GM19240 (cell line): Measurements from ENCODE around the gene FRMPD3.
"Not testable (repeated sequence)": the region's sequence is repeated elsewhere in the genome, so short reads cannot be mapped to it uniquely, and the experiment has no call there.

Experiments used
- DNase-seq: peaks from one replicate; pipeline ENCODE4 v3.0.0; 2011; ENCODE audit warnings: low spot score; ENCODE audit not compliant: insufficient read length

FRMPD3 gene

DNA sequence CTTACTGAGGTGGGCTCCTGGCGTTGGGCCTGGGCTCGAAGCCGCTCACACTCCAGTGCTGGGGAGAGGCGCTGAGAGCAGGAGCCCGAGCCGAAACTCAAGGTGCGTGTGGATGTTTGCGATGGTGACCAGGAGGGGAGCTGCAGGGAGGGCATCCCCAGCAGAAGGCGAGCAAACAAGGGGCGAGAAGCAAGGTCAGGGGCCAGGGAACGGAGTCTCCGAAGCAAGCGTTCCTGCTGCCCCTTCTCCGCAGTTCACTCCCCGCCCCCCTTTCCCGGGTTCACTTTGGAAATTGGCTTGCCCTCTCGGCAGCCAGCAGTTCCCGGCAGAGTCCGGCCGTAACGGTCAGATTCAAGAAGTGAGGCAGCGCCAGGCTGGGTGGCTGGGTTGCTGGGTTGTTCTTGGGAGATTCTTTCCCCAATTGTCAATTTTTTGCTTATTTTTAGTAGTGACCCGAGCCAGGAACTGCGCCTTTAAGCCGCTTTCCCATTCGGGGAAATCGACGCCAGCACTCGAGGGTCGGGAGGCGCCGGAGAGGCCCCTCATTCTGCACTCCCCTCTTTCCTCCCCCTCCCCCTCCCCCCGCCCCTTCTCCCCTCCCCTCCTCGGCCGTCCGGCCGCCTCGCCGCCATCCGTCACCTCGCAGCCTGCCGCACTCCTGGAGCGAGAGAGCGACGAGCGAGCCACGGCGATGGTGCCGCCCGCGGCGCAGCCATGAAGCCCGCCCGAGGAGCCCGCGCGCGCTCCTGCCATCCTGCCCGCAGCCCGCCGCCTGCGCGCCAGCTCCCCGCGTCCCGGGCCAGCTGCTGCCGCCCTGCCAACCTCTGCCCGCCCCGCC, at the start of gene FRMPD3:
TSS of gene FRMPD3 (plus strand) at position 655 of the 838 bp plus-strand sequence. CDS start 76,937 bp downstream, outside the sequence.
- DNase-seq, result no peak

DNA sequence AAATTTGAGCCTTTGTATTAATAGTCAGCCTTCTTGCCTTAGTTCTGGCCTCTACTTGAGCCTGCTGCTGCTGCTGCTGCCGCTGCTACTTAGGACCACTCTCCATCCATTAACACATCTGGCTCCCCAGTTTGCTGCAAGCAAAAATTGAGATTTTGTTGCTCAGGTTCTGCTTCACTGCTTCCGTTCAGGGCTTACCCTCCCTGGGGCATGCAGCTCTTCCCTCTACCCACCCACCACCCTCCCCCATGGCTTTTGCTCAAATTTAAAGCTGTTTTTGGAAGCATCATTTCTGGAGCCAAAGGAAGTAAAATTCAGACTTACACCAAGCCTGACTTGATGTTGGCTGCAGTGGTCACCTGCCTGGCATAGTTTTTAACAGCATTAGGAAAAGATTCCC, 28.9 kb upstream of the FRMPD3 start:
- DNase-seq, result no peak

DNA sequence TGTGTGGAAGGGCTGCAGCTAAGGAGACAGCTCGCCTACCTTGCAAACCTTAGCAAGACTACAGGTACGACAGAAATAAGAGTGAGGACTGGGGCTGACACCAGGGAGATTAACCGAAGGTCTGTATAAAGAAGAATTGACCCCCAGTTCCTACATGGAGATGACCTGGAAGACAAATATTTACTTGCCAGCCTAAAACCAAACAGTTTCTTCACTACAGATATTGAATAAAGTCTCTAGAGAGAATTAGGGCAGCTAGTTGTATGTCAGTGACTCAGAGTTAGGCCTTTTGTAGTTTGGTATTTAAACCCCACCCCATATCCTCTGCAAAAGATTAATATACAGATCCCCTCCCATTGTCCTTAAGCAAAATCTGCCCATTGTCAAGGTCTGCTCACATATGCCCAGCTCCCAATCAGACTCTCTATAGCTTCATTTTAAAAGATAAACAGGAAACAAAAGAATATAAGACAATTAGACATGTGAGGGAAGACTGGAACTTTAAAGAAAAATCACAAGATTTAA, 28.1 kb upstream of the FRMPD3 start:
- no peak for DNase-seq

DNA sequence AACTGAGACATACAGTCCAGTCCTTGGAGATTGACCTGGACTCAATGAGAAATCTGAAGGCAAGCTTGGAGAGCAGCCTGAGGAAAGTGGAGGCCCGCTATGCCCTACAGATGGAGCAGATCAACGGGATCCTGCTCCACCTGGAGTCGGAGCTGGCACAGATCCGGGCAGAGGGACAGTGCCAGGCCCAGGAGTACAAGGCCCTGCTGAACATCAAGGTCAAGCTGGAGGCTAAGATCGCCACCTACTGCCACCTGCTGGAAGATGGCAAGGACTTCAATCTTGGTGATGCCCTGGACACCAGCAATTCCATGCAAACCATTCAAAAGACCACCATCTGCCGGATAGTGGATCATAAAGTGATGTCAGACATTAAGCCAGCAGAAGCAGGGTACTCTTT, 20.4 kb upstream of the FRMPD3 start:
- DNase-seq, result no peak

DNA sequence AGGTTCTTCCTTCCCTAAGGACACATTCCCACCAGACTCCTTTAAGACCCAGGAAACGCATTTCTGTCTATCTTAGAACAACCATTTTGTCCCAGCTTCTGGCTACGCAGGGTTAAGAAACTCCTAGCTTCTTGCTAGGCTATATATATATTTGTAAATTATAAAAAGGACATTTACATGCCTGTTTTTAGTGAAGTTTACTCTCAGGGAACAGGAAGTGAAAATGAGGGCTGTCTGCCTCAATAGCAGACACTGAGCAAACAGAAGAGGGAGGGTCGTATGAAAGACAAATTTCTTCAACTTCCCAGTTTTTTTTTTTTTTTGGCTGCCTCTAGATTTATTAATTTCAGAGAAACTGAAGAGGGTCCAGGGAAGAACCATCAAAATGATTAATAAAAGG, 9.3 kb upstream of the FRMPD3 start:
- no peak for DNase-seq

DNA sequence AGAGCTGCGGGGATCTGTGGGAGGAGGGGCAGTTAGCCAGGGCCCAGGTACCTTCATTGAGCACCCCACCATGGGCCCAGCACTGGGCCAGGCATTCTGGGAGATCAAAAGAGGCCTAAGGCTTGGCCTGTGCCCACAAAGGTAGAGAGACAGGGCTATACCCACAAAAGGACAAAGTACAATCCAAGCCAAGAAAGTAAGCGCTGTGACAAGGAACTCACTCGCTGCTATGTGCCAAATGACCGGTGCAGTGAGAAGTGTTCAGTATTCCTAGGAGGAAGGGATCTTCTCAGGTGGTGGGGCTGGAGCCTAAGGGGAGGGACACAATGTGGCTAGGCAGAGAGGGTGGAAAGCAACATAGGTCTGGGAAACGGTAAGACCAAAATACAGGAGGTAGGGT, 8.8 kb upstream of the FRMPD3 start:
- DNase-seq, result no peak

DNA sequence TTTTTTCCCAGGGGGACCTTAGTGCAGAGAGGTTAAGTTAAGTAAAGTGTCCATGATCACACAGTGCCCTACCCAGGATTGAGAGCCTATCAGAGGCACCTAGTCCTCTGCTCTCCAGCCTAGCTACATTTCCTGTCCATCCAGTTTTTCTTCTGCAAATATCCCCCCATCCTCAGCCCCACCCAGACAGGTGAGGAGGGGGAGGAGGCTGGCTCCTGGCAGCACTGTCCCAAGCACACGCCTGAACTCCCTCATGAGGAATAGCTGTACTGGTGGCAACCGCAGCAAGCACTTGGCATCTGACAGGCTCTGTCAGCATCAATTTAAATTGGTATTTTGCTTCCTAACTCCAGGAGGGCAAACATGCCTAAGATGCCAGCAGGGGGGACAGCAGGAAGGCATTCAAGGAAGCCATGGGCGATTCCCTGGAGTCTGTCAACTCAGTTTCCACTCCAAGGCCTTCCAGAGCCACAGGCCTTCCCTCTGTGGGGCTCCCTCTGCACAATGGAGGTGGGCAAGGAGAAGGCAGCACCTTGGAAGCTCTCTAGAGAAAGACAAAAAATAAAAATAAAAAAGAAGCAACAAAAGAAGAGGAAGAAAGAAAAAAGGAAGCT, 6.4 kb upstream of the FRMPD3 start:
- DNase-seq, result no peak

DNA sequence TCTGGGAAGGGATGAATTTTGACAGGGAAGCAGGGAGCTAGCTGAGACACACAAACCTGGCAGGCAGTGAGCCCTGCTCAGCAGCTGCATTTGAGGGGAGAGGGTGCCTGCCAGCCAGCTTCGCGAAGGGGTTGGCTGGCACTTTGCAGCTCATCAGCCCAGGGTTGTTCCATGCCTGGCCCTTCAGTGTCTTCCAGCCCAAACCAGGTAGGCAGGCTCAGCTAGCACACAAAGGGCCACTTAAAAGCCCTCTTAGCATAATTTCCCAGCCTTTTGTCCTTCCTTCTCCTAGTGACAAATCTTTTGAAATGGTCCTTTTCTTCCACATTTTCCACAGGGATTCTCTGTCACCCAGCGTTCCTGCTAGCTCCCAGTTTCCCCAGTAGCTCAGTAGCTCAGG, 4.3 kb upstream of the FRMPD3 start:
- no peak for DNase-seq

DNA sequence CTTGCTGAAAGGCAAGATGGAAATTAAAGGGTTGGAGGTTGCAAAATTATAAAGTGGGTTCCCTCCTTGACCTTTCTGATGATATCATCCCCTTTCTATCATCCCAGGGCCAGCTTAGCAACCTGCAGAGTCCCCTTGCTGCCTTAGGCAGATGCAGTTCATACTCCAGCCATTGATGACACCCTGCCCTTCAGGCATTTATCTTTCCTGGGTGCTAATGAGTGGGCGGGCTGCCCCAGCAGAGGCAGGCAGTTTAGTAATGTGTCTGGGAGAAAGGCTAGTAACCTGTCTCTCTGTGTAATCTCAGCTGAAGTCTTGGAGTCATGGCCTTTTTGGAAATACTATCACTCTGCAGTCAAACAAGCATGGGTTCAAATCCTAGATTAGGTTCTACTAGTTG, 3.8 kb upstream of the FRMPD3 start:
- DNase-seq, result no peak

DNA sequence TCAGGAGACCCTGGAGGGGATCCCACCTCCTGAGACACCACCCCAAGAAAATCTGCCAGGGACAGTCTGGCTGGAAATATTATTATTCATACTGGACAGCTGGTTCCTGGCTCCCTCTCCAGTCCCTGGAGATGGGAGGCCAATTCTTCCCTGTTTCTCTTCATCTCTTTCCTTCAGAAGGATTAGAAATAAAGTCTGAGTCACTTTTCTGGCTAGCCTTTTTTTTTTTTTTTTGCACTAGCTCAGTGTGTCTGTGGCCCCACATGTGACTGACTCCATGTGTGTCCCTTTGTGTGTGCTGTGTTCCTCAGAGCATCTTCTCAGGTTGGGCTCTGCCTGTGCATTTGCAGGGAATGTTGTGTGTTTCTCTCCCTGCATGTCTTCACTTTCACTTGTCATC, 1.8 kb upstream of the FRMPD3 start:
- no peak for DNase-seq

DNA sequence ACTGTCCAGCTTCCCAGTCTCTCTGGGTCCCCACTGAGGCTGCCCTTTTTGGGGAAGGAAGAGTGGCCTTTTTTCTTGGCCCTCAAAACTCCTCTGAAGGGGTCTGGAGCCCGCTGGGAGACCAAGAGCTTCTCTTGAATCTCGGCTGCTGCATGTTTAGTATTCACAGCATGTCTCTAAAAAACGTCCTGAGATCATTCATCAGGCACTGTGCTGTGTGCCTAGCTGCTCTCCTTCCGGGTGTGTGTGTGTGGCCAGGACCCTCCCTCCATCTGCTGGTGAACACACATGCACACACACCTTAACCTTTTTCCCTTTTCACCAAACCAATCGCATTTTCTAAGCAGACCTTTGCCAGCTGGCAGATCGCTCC, 841 bp upstream of the FRMPD3 start:
- no peak for DNase-seq

DNA sequence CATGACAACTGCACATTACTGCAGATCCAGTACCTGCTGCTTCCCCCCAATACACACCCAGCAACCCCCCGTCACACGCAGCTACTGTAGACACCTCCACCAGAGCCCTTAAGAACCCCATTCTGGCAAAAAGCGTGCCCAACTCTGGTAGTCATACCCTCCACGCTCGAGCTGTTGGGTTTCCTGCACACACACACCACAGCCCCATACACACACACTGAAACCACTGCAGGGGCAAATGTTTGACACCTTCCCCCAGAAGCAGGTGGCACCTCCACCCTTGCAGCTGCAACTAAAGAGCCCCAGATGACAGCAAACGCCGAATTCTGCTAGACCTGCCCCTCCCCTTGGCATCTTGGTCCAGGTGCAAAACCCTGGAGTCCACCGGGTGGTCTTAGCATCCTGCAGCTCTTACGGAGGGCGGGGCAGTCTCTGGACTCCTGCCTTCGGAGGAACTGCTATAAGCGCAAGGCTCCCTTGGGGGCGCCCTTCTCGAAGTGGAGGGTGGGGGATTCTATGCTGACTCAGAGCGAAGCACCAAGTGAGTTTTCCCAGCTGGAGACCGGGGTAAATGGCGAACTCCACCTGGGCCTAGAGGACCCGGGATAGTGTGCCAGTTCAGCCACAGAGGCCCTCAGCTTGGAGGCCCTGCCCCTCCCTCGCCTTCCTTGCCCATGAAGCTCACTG, 1.5 kb downstream of the FRMPD3 start:
- DNase-seq, result no peak

DNA sequence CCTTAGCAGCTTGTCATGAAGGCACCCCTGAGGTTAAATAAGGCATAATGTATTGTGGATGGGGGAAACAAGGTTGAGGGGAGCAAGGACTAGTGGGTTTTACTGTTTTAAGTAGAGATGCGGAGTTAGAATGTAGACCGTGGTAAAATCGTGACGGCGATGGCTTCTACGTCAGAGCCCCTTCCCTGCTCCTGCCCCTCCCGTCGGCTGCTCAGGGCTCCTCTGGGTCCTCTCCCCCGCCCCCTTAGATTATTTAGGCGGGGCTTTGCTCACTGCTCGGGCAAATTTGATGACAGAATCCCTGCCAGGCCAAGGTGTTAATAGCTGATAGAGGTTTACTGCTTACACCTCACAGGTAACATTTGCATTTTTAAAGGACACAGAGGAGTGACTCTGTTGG, 2.3 kb downstream of the FRMPD3 start:
- no peak for DNase-seq

DNA sequence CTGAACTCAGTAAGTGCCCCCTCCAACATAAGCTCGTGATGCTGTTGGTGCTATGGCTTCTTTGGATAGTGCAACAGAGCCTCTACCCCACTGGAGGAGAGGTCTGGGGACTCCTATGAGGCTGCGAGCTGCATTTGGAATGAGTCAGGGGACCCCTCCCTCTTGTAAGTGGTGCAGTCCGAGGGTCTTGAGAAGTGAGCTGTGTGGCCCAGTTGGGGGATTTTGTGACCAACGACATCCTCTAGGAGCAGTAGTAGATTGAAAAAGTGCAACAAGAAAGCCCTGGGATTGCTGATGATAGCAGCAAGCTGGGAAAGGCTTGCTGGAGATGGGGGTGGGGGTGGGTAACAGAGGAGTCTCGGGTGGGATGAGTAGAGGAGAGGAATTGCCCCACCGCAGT, 3.1 kb downstream of the FRMPD3 start:
- no peak for DNase-seq

DNA sequence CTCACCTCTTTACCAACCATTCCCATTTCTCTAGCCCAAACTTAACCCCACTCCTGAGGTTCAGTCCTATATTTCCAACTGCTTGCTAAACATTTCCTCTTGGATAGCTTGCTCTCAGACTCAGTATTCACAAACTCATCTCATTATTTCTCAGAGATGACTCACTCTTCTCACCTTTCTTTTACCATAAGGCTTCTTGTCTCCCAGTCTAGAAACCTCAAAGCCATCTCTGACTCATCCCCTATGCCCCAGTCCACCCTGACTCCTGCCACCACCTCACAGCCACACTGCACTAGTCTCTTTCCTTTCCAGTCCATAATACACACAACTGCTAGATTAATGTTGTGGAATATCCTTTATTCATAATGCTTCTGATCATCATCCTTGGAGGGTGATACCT, 4.8 kb downstream of the FRMPD3 start:
- DNase-seq, result no peak

DNA sequence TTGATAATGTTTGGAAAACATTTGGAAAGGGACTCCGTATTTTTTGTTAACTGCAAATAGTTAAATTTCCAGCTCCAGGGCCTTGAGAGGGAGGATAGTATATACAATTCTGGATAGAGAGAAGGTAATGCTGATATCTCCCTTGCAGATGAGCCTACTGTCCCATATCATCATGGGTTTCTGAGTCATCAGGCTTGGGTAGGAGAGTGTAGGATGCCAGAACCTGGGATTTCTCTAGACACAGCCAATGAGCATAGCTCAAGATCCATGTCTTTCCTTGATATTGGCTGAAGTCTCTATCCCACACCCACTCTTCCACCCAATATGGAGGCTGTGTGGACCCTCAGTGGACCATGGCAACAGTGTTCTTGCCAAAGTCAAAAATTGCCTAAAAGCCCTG, 7.8 kb downstream of the FRMPD3 start:
- DNase-seq, result no peak

DNA sequence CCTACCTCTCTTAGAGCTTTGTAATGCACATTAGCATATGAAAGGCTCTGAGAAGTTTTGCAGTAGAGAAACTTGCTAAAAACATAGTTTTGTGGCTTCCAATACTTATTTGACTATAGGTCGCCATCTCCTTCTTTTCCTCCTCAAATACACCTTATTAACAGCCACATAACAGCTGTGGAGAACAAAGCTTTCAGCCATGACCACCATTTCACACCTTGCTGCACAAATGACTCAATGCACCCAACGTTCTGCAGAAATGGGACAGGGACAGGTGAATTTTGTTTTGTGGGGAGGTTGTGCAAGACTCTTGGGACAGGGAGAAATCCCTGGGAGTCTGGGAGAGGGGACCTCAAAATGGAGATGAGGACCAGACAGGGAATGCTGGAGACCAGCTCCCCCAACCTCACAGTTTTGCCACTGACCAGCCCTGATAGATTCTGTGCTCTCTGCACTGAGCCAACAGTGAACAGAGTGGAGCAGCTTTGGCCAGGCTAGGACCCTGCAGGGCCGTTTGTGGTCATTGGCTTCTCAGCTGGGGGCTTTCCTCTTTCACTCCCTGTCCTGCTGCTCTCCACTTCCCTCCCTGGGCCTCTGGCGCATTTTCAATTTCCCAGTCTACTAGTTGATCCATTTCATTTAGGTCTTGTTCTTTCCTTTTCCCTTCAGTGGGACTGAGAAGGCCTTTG, 16.6 kb downstream of the FRMPD3 start:
- no peak for DNase-seq

DNA sequence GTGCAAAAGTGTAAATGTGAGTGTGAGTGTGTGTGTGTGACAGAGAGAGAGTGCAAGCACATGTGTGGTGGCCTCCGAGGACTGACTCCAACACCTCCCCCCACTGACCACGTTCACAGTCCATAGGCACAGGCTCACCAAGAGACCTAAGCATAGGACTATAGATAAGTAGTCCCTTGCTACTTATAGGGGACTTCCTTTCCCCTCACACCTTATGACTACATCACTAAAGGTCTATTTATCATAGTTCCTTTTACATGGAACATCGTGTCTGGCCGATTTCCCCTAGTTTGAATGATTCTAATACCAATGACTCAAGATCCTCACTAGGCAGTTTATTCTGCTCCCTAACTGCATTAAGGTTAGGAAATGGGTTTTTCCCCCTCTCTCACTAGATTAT, 17.8 kb downstream of the FRMPD3 start:
- no peak for DNase-seq

DNA sequence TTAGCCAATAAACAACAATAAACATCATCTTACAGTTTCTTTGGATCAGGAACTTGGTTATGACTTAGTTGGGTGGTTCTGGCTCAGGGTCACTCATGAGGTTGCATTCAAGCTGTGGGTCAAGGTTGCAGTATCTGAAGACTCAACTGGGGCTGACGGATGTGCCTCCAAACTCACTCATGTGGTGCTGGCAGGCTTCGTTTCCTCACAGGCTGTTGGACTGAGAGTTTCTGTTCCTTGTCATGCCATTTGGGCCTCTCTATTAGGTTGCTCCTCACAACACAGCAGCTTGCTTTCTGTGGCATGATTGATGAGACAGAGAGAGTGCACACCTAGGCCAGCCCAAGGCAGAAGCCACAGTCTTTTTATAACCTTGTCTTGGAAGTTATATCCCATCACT, 20.7 kb downstream of the FRMPD3 start:
- no peak for DNase-seq

DNA sequence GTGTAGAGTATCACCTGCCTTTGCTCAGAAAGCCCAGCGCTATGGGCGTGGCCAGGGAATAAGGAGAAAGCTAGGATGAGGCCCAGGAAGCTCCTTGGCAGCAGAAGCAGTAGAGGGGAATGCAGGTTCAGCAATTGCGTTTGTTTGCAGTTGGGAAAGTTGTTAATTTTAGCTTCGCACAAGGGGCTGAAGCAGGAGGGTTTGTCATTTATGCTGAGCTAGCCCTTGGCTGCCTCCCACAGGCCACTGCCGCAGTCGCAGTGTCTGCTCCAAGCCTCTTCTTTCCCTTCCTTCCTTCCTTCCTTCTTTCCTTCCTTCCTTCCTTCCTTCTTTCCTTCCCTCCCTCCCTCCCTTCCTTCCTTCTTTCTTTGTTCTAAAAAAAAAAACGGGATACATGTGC, 21.5 kb downstream of the FRMPD3 start:
- DNase-seq, result no peak

DNA sequence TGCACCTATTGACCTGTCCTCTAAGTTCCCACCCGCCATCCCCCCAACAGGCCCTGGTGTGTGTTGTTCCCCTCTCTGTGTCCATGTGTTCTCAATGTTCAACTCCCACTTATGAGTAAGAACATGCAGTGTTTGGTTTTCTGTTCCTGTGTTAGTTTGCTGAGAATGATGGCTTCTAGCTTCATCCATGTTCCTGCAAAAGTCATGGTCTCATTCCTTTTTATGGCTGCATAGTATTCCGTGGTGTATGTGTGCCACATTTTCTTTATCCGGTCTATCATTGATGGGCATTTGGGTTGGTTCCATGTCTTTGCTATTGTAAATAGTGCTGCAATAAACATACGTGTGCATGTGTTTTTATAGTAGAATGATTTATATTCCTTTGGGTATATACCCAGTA, 22.0 kb downstream of the FRMPD3 start:
- not testable (repeated sequence) for DNase-seq

DNA sequence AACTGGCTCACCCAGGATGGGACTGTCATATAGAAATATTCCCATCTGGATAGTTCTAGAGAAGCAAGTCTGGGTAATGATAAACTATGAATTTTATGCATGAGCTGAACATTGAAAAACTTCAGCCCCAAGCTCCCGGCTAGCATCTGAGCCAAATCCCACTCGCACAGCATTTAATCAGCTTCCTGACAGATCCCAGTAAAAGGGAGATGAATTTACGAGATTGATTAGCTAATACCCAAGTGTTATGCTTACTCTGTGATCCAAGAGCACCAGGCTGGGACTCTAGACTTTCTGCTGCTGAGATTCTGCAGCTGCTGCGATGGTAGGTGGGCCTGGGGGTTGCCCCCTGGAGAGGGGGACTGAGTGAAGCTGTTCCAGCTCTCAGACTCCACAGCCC, 28.0 kb downstream of the FRMPD3 start:
- DNase-seq, result no peak
